SK-N-SH (cell line): ENCODE measurements around the gene FHIP1B. TPM values are rescaled to one million over a fixed set of nuclear protein-coding genes. Genes with fewer than 3 reads are reported as not detected.

Source experiments
- CTCF ChIA-PET: fragments of 300-600, 350-600 bp; formaldehyde crosslinking; extraction: SDS; loops from one replicate; lab custom pipeline; 2021; lab: Yijun Ruan, JAX
- POLR2A ChIA-PET: fragments of 350-600 bp; sonication (Branson Sonifier 250); formaldehyde crosslinking; extraction: SDS; loops from one replicate; lab custom pipeline; 2020; ENCODE audit warnings: antibody characterized with exemption, inconsistent platforms; lab: Yijun Ruan, JAX
- DNase-seq: peaks from one replicate; pipeline ENCODE4 v3.0.0; 2012
- H2AFZ ChIP-seq: fragments of 200-600 bp; sonication (generic); 2 replicates; pipeline ENCODE4 v1.8.1; 2016; ENCODE audit warnings: antibody characterized with exemption, mild to moderate bottlenecking, low read depth
- H3F3A ChIP-seq: fragments of 200-600 bp; sonication (generic); replicated peaks from 2 replicates; pipeline ENCODE3; 2016; ENCODE audit warnings: antibody characterized with exemption, mild to moderate bottlenecking; ENCODE audit not compliant: insufficient read depth
- H3K27ac ChIP-seq, 2 experiments: fragments of 200-500 bp in 1 of 2; fragments of 200-600 bp in 1 of 2; sonication (Bioruptor generic) in 1 of 2; sonication (generic), shearing (Covaris generic) in 1 of 2; 2 replicates each; pipeline versions ENCODE4 v1.5.1 to v1.6.1; 2014 to 2016; ENCODE audit warnings: low read depth in 2 of 2, inconsistent platforms in 1 of 2, low read length in 1 of 2, mild to moderate bottlenecking in 1 of 2, mixed read lengths in 1 of 2
- H3K27me3 ChIP-seq: fragments of 200-600 bp; sonication (generic), shearing (Covaris generic); 2 replicates; pipeline ENCODE4 v1.6.1; 2016; ENCODE audit warnings: mixed run types; ENCODE audit not compliant: insufficient read depth
- H3K36me3 ChIP-seq, 2 experiments: fragments of 200-500 bp in 1 of 2; fragments of 200-600 bp in 1 of 2; sonication (Bioruptor generic) in 1 of 2; sonication (generic) in 1 of 2; replicated peaks in 1 of 2; 2 replicates each; pipeline versions ENCODE3 to v1.5.1; 2014 to 2016; ENCODE audit warnings: low read length in 1 of 2, mild to moderate bottlenecking in 1 of 2; ENCODE audit not compliant: insufficient read depth in 2 of 2, control insufficient read depth in 1 of 2
- H3K4me1 ChIP-seq, 2 experiments: fragments of 200-500 bp in 1 of 2; fragments of 200-600 bp in 1 of 2; sonication (Bioruptor generic) in 1 of 2; sonication (generic), shearing (Covaris generic) in 1 of 2; 2 replicates each; pipeline versions ENCODE4 v1.5.1 to v1.6.1; 2014 to 2016; ENCODE audit warnings: low read depth in 1 of 2, low read length in 1 of 2, mixed run types in 1 of 2; ENCODE audit not compliant: insufficient read depth in 2 of 2, control insufficient read depth in 1 of 2
- H3K4me2 ChIP-seq: fragments of 200-600 bp; sonication (generic), shearing (Covaris generic); 2 replicates; pipeline ENCODE4 v1.6.1; 2017; ENCODE audit warnings: mixed run types
- H3K4me3 ChIP-seq, 2 experiments: fragments of 200-500 bp in 1 of 2; fragments of 200-600 bp in 1 of 2; sonication (Bioruptor generic) in 1 of 2; sonication (generic), shearing (Covaris generic) in 1 of 2; 2 replicates each; pipeline versions ENCODE4 v1.5.1 to v1.8.1; 2014 to 2016; ENCODE audit warnings: low read depth in 2 of 2, inconsistent platforms in 1 of 2, low read length in 1 of 2, mild to moderate bottlenecking in 1 of 2, mixed read lengths in 1 of 2, moderate library complexity in 1 of 2
- H3K79me2 ChIP-seq: fragments of 200-600 bp; sonication (generic); 2 replicates; pipeline ENCODE4 v1.8.1; 2017; ENCODE audit warnings: mild to moderate bottlenecking; ENCODE audit not compliant: insufficient read depth
- H3K9ac ChIP-seq: fragments of 200-600 bp; sonication (generic); 2 replicates; pipeline ENCODE4 v1.6.1; 2017; ENCODE audit warnings: mixed run types
- H3K9me2 ChIP-seq: fragments of 200-600 bp; sonication (generic); 2 replicates; pipeline ENCODE4 v1.6.1; 2017; ENCODE audit warnings: mixed run types
- H3K9me3 ChIP-seq: fragments of 200-600 bp; sonication (generic); 2 replicates; pipeline ENCODE4 v1.6.1; 2017; ENCODE audit warnings: mixed run types, mild to moderate bottlenecking, moderate library complexity
- H4K20me1 ChIP-seq: fragments of 200-600 bp; sonication (generic); 2 replicates; pipeline ENCODE4 v1.6.1; 2017; ENCODE audit warnings: mild to moderate bottlenecking, mixed run types; ENCODE audit not compliant: insufficient read depth
- CHD2 ChIP-seq: fragments of 150-350 bp; IDR thresholded peaks from 2 replicates; pipeline ENCODE4 v1.6.1; 2018; ENCODE audit warnings: low read length; ENCODE audit not compliant: partially characterized antibody
- ELF1 ChIP-seq: IDR thresholded peaks from 2 replicates; pipeline ENCODE4 v1.4.0; 2012
- FOSL2 ChIP-seq: IDR thresholded peaks from 2 replicates; pipeline ENCODE4 v1.4.0; 2012; ENCODE audit warnings: low read depth, mild to moderate bottlenecking, moderate library complexity, borderline replicate concordance
- FOXJ3 ChIP-seq: sonication (generic); formaldehyde crosslinking; IDR thresholded peaks from 2 replicates; pipeline ENCODE4 v1.5.1; 2020; ENCODE audit warnings: mild to moderate bottlenecking, missing genetic modification reagents
- FOXM1 ChIP-seq: IDR thresholded peaks from 2 replicates; pipeline ENCODE4 v1.4.0; 2012; ENCODE audit warnings: low read depth, mild to moderate bottlenecking
- GATA2 ChIP-seq: sonication (generic); formaldehyde crosslinking; IDR thresholded peaks from 2 replicates; pipeline ENCODE4 v1.5.0; 2020; ENCODE audit warnings: mild to moderate bottlenecking, missing genetic modification reagents
- MEF2A ChIP-seq: IDR thresholded peaks from 2 replicates; pipeline ENCODE4 v1.4.0; 2012; ENCODE audit warnings: low read depth, borderline replicate concordance
- MXI1 ChIP-seq: IDR thresholded peaks from 2 replicates; pipeline ENCODE4 v1.6.1; 2012; ENCODE audit warnings: mild to moderate bottlenecking, low read depth, low read length, improper control_type of control experiment
- PBX3 ChIP-seq: IDR thresholded peaks from 2 replicates; pipeline ENCODE4; 2012
- POLR2AphosphoS5 ChIP-seq: IDR thresholded peaks from 2 replicates; pipeline ENCODE4 v1.6.1; 2012; ENCODE audit warnings: low read depth, low read length
- RXRA ChIP-seq: IDR thresholded peaks from 2 replicates; pipeline ENCODE4 v1.4.0; 2012; ENCODE audit warnings: low read depth, mild to moderate bottlenecking, borderline replicate concordance
- SIN3A ChIP-seq: IDR thresholded peaks from 2 replicates; pipeline ENCODE4 v1.6.1; 2012; ENCODE audit warnings: low read depth, mild to moderate bottlenecking, low read length, moderate library complexity, borderline replicate concordance
- SMC3 ChIP-seq: IDR thresholded peaks from 2 replicates; pipeline ENCODE4 v1.6.1; 2012; ENCODE audit warnings: low read depth, low read length, improper control_type of control experiment
- TAF1 ChIP-seq: IDR thresholded peaks from 2 replicates; pipeline ENCODE4 v1.6.1; 2012; ENCODE audit warnings: low read depth, mild to moderate bottlenecking, low read length, moderate library complexity, borderline replicate concordance
- TCF12 ChIP-seq: IDR thresholded peaks from 2 replicates; pipeline ENCODE4 v1.4.0; 2012
- WGBS: methylation state at CpG from one replicate; pipeline ENCODE4 v1.1.6; 2017; ENCODE audit warnings: low lambda C conversion rate; 5-methylcytosine and 5-hydroxymethylcytosine counted together
- polyA plus RNA-seq, 3 experiments: library from polyadenylated mRNA; depleted of rRNA; stranded (reverse); fragments of >200 nt; gene quantifications; 2 replicates each; pipeline ENCODE4 v1.2.3, GENCODE V29; 2012
- TF ChIP-seq, protein P1 (sequence below): fragments of 150-350 bp; IDR thresholded peaks from 2 replicates; pipeline ENCODE4 v1.6.1; 2016; ENCODE audit warnings: mild to moderate bottlenecking, low read depth, low read length
- TF ChIP-seq, protein P2 (sequence below): IDR thresholded peaks from 2 replicates; pipeline ENCODE4 v1.6.1; 2012; ENCODE audit warnings: mild to moderate bottlenecking, low read depth, low read length, moderate library complexity
- TF ChIP-seq, protein P3 (sequence below): IDR thresholded peaks from 2 replicates; pipeline ENCODE4 v1.4.0; 2012; ENCODE audit warnings: low read depth

The FHIP1B gene
- polyA plus RNA-seq, 1 of the 3 experiments (the other 2 are of a cell fraction), result 26.3 TPM

DNA sequence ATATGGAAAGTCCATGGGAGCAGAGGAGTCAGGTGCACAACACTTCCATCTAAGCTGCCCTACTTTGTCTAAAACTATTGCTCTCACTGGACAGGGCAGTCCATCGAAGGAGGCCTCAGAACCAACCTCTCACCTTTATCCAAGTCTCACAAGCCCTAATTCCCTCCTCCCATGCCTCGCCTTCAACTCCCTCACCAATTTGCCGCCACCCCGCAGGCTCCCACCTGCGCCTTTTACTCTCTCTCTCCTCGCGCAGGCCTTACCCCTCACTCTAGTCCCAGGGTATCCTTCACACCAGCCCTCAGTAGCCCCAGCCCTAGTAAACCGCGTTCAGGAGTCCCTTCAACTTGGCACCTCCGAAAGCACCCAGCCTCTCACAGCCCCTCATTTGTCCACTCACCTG is 451 bp downstream of the FHIP1B start:
- H3K27me3 ChIP-seq, result peaks cover 10% of the 10 kb centered on the region; the same call in 1 of the 2 replicates
- peak overlapping the region; percentile 12 to 29; a peak in 2 of 4 replicates for H3K27ac ChIP-seq
- ChIA-PET CTCF (interaction anchor here (1.1 to 1.7 kb wide), 2 partner anchors 17 to 129 kb away, joined by 6 to 11 read pairs; no protein-coding TSS in a partner anchor), POLR2A (interaction anchor here (1.8 kb wide), 1 partner anchor 9 kb away, joined by 4 read pairs; no protein-coding TSS in a partner anchor)
- TF ChIP-seq MEF2A (no peak), FOSL2 (no peak), TCF12 (no peak), MXI1 (no peak), FOXJ3 (CRISPR knock-in tag) (no peak), SMC3 (no peak), RXRA (no peak), FOXM1 (no peak), ELF1 (no peak), TAF1 (no peak), SIN3A (no peak), PBX3 (no peak), POLR2AphosphoS5 (no peak), GATA2 (no peak), CHD2 (no peak)
- TF ChIP-seq, protein P1, sequence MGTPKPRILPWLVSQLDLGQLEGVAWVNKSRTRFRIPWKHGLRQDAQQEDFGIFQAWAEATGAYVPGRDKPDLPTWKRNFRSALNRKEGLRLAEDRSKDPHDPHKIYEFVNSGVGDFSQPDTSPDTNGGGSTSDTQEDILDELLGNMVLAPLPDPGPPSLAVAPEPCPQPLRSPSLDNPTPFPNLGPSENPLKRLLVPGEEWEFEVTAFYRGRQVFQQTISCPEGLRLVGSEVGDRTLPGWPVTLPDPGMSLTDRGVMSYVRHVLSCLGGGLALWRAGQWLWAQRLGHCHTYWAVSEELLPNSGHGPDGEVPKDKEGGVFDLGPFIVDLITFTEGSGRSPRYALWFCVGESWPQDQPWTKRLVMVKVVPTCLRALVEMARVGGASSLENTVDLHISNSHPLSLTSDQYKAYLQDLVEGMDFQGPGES, result no peak
- TF ChIP-seq, protein P2, sequence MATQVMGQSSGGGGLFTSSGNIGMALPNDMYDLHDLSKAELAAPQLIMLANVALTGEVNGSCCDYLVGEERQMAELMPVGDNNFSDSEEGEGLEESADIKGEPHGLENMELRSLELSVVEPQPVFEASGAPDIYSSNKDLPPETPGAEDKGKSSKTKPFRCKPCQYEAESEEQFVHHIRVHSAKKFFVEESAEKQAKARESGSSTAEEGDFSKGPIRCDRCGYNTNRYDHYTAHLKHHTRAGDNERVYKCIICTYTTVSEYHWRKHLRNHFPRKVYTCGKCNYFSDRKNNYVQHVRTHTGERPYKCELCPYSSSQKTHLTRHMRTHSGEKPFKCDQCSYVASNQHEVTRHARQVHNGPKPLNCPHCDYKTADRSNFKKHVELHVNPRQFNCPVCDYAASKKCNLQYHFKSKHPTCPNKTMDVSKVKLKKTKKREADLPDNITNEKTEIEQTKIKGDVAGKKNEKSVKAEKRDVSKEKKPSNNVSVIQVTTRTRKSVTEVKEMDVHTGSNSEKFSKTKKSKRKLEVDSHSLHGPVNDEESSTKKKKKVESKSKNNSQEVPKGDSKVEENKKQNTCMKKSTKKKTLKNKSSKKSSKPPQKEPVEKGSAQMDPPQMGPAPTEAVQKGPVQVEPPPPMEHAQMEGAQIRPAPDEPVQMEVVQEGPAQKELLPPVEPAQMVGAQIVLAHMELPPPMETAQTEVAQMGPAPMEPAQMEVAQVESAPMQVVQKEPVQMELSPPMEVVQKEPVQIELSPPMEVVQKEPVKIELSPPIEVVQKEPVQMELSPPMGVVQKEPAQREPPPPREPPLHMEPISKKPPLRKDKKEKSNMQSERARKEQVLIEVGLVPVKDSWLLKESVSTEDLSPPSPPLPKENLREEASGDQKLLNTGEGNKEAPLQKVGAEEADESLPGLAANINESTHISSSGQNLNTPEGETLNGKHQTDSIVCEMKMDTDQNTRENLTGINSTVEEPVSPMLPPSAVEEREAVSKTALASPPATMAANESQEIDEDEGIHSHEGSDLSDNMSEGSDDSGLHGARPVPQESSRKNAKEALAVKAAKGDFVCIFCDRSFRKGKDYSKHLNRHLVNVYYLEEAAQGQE, result no peak
- TF ChIP-seq, protein P3, sequence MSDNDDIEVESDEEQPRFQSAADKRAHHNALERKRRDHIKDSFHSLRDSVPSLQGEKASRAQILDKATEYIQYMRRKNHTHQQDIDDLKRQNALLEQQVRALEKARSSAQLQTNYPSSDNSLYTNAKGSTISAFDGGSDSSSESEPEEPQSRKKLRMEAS, result no peak
- H3F3A ChIP-seq, result peaks cover 5% of the 10 kb centered on the region
- H2AFZ ChIP-seq, result peak overlapping the region; percentile 89
- no peaks in the 10 kb centered on the region for H3K9me3 ChIP-seq
- no peaks in the 10 kb centered on the region for H3K9me2 ChIP-seq
- WGBS, result 4% methylated on average over 10 of the region's 10 CpGs
- H3K4me2 ChIP-seq, result peak overlapping the region; percentile 84
- H4K20me1 ChIP-seq, result peaks cover 15% of the 10 kb centered on the region; the same call in 1 of the 2 replicates
- no peak for DNase-seq
- H3K9ac ChIP-seq, result peak overlapping the region; percentile 72
- peaks cover 0 to 8% of the 10 kb centered on the region in 2 experiments; a peak in 1 of 4 replicates for H3K4me1 ChIP-seq
- H3K36me3 ChIP-seq, result no peaks in the 10 kb centered on the region
- H3K79me2 ChIP-seq, result peaks cover 50% of the 10 kb centered on the region
- peak overlapping the region; percentile 67 to 90 for H3K4me3 ChIP-seq
